Stimulated activated effector memory CD8-positive, alpha-beta T cell treated with anti-CD3 and anti-CD28 coated beads, Interleukin-12 subunit alpha, Interleukin-12 subunit beta, amount 100 ng/mL, for 72 hours (primary cell): Measurements from ENCODE around the gene LITAF.
A peak's percentile ranks its signal among the peaks of the same experiment; 100 is the strongest.
"Not testable (repeated sequence)": the region's sequence is repeated elsewhere in the genome, so short reads cannot be mapped to it uniquely, and the experiment has no call there.

Experiments used
- ATAC-seq: fragments of 150-1000 bp; cut with Tn5 transposase; 2 replicates; pipeline ENCODE4 v1.10.0; 2021
- DNase-seq, 2 donors: peaks; one replicate each; pipeline ENCODE4 v3.0.0; 2021 to 2022; ENCODE audit warnings: low spot score in 2 of 2
- H3K27ac Mint-ChIP-seq: one replicate; pipeline ENCODE4 v1.8.0; 2022; ENCODE audit warnings: mild to moderate bottlenecking, mixed read lengths
- H3K36me3 Mint-ChIP-seq: one replicate; pipeline ENCODE4 v1.8.0; 2022; ENCODE audit warnings: mild to moderate bottlenecking, mixed read lengths
- H3K4me1 Mint-ChIP-seq: one replicate; pipeline ENCODE4 v1.8.0; 2022; ENCODE audit warnings: mixed read lengths
- H3K4me3 Mint-ChIP-seq: one replicate; pipeline ENCODE4 v1.8.0; 2022; ENCODE audit warnings: mild to moderate bottlenecking, mixed read lengths
- H3K9me3 Mint-ChIP-seq: one replicate; pipeline ENCODE4 v1.8.0; 2022; ENCODE audit warnings: mixed read lengths

The LITAF gene

DNA sequence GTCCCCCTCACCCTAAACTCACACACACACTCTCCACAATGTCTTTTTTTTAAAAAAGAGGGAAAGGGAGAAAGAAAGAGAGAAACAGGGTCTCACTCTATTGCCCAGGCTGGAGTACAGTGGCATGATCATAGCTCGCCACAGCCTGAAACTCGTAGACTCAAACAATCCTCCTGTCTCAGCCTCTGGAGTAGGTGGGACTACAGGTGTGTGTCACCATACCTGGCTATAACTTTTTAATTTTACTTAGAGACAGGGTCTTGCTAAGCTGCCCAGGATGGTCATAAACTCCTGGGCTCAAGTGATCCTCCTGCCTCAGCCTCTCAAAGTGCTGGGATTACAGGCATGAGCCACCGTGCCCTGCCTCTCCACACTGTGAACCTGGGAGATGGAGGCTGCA, 24.9 kb downstream of the LITAF start:
- H3K36me3 Mint-ChIP-seq = peaks cover 93% of the 10 kb centered on the region
- H3K4me1 Mint-ChIP-seq = peaks cover 82% of the 10 kb centered on the region
- peak overlapping the region; percentile 71 for H3K4me3 Mint-ChIP-seq
- no peaks in the 10 kb centered on the region for H3K9me3 Mint-ChIP-seq
- DNase-seq (no peak), ATAC-seq (no peak)
- peak overlapping the region; percentile 90 for H3K27ac Mint-ChIP-seq

DNA sequence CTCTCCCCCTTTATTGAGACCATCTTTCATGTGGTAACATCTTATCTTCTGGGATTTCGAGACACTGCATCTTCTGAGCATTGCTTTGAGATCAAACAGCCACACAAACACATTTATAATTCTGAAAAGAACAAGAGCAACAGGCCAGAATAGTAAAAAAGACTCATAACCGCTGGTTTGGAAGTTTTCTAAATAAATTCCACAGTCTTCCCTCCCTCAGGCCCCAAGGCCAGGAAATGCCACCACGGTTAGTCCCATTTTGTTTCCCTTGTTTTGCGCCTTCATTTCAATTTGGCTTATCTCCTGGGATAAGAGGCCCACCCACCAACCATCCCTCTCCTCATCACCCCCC, 25.3 kb downstream of the LITAF start:
- Mint-ChIP-seq H3K4me1 (peaks cover 82% of the 10 kb centered on the region), H3K36me3 (peaks cover 93% of the 10 kb centered on the region), H3K4me3 (peak overlapping the region; percentile 71), H3K27ac (peak overlapping the region; percentile 90), H3K9me3 (no peaks in the 10 kb centered on the region)
- DNase-seq = no peak
- ATAC-seq = no peak

DNA sequence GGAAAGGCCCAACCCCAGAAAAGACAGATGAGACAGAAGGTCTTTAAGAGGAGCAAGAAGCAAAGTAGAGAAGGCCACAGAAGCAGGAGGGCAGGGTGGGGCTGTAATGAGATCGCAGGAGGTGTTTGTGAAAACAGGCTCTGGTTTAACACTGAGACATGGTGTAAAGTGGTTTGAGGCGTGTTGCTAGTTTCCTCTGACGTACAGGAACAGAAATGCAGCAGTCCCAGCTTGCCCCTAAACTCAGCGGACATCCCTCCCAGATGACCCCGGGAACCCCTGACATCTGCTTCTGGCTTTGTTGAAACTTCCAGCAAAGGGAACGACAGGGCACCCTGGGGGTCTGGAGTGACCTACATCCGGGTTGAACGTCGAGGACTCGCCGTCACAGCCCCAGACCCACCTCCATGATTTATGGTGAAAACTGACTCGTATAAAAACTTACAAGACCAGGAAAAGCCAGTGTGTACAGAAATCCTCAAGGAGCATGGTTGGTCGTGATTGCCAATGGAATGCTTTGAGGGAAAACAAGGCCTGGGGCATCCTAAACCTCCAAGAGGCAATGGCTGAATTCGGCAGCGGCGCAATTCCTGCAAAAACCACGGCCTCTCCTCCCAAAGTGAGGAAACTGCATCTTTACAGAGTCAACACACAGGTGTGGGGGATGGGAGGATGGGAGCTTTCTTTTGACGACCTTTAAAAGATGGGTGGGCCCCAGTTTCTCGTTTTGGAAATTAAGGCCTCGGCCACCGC, 25.8 kb downstream of the LITAF start:
- Mint-ChIP-seq H3K9me3 (no peaks in the 10 kb centered on the region), H3K4me1 (peaks cover 82% of the 10 kb centered on the region), H3K36me3 (peaks cover 93% of the 10 kb centered on the region), H3K4me3 (peak overlapping the region; percentile 71), H3K27ac (peak overlapping the region; percentile 90)
- DNase-seq (peak; percentile 40 to 79), ATAC-seq (peak; percentile 98)

DNA sequence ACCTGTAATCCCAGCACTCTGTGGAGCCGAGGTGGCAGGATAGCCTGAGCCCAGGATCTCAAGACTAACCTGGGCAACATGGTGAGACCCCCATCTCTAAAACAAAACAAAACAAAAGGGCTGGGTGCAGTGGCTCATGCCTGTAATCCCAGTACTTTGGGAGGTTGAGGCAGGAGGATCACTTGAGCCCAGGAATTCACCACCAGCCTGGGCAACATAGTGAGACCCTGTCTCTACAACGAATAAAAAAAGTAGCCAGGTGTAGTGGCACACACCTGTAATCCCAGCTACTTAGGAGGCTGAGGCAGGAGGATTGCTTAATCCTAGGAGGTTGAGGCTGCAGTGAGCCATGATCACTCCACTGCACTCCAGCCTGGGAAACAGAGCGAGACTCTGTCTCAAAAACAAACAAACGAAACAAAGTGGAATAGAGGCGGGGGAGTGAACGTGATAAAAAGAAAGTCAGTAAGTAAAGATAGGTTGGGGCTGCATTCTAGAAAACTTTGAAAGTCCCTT, 28.4 kb downstream of the LITAF start:
- Mint-ChIP-seq H3K4me1 (peaks cover 66% of the 10 kb centered on the region), H3K4me3 (peak overlapping the region; percentile 49), H3K36me3 (peaks cover 94% of the 10 kb centered on the region), H3K27ac (peak overlapping the region; percentile 81)
- not testable (repeated sequence) for ATAC-seq, DNase-seq, H3K9me3 Mint-ChIP-seq

DNA sequence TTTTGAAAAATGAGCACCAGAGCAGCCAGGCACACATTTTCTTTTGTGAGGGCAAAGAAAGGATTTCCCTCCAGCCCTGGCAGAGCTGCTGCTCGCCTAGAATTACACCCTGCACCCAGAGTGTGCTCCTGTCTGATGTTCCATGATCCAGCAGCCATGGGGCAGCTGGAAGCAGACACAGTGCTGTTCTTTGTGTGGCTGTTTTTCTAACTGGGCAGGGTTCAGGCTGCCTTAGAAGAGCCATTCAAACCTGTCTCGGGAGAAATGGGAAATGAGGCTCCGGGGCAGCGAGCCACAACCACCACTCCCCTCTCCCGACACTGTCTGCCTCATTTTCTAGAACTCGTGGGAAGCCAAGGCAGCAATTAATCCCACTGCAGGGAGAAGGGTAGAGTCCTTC, 28.9 kb downstream of the LITAF start:
- H3K9me3 Mint-ChIP-seq = no peaks in the 10 kb centered on the region
- H3K4me3 Mint-ChIP-seq = peak overlapping the region; percentile 49
- peak overlapping the region; percentile 81 for H3K27ac Mint-ChIP-seq
- no peak for DNase-seq
- H3K4me1 Mint-ChIP-seq = peaks cover 64% of the 10 kb centered on the region
- ATAC-seq = no peak
- peaks cover 96% of the 10 kb centered on the region for H3K36me3 Mint-ChIP-seq

DNA sequence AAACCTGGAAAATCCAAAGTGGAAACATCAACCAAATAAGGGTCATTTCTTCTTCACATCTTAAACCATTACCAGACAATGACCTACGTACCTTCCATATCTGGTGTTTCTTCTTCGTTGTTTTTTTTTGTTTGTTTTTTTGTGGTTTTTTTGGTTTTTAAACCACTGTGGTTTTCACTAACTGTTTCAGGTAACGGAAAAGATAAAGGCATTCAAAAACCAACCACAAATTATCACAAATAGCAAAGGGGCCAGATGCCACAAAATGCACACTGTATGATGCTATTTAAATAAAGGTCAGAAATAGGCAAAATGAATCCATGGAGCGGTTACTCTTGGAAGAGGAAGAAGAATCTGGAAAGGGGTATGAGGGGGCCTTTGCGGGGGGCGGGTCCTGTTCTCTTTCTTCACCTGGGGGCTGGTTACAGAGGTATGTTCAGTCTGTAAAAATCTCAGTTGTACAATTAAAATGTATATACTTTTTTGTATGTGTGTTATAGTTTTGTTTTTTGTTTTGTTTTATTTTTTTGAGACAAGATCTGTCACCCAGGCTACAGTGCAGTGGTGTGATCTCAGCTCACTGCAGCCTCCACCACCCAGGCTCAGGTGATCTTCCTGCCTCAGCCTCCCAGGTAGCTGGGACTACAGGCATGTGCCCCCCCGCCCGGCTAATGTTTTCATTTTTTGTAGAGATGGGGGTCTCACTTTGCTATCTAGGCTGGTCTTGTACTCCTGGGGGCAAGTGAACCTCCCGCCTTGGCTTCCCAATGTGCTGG, 29.6 kb downstream of the LITAF start:
- H3K27ac Mint-ChIP-seq = peak overlapping the region; percentile 81
- ATAC-seq (no peak), DNase-seq (no peak)
- H3K9me3 Mint-ChIP-seq = no peaks in the 10 kb centered on the region
- peaks cover 98% of the 10 kb centered on the region for H3K36me3 Mint-ChIP-seq
- peak overlapping the region; percentile 49 for H3K4me3 Mint-ChIP-seq
- peaks cover 63% of the 10 kb centered on the region for H3K4me1 Mint-ChIP-seq

DNA sequence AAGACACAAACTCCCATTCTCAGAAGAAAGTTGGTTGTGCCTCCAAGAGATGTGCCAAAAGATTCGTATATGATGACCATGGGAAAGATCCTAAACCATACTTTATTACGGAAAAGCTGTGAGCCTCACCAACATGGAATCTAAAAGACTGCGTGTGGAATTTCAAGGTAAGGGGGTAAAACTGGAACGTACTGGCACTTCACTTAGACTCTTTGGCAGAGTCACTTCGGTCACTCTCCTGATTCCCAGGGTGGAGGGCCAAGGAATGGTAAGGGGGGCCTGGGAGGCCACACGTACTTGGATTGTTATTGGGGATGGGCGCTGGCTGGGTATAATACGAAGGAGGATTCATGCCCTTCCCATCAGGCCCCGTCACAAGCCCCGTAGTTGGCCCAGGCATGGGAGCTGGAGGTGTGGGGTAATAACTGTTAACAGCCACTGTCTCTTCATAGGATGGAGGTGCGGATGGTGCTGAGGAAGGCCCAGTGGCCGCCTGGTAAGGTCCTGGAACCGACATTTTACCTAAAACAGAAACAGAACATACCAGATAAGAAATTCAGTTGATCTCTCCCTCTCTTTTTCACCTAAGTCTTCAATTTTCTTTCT, 30.4 kb downstream of the LITAF start:
- ATAC-seq = no peak
- H3K36me3 Mint-ChIP-seq = peaks cover 98% of the 10 kb centered on the region
- H3K9me3 Mint-ChIP-seq = no peaks in the 10 kb centered on the region
- H3K27ac Mint-ChIP-seq = peak overlapping the region; percentile 81
- H3K4me3 Mint-ChIP-seq = no peak overlapping the region
- H3K4me1 Mint-ChIP-seq = peaks cover 55% of the 10 kb centered on the region
- no peak for DNase-seq

DNA sequence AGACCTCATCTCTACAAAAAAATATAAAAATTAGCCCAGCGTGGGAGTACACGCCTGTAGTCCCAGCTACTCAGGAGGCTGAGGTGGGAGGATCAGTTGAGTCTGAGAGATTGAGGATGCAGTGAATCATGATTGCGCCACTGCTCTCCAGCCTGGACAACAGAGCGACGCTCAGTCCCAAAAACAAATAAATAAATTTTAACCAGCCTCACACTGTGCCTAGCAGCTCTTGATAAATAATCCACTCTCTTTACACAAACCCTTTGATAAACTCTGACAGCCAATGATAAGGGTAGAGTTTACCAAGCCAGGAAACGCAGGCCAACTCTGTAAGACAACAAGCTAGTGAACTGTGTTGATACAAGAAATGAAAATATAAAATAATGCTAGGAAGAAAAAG, 32.7 kb downstream of the LITAF start:
- DNase-seq (no peak), ATAC-seq (no peak)
- Mint-ChIP-seq H3K36me3 (peaks cover 100% of the 10 kb centered on the region), H3K4me1 (peaks cover 40% of the 10 kb centered on the region), H3K27ac (no peak overlapping the region), H3K9me3 (no peaks in the 10 kb centered on the region), H3K4me3 (no peak overlapping the region)

DNA sequence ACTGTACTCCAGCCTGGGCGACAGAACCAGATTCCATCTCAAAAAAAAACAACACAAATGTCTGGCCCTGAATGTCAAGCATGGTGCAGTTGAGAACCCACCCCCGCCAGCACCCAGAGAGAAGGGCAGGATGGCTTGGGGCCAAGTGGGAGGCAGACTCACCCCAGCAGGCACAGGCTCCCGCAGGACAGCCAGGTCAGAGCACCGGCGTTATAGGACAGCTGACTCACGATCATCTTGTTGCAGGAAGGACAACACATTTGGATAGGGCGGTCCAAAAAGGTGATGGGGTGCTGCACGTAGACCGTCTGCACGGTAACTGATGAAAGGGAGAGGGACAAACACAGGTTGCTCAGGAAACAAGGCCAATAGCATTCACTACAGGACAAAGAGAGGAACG, 33.3 kb downstream of the LITAF start:
- Mint-ChIP-seq H3K9me3 (no peaks in the 10 kb centered on the region), H3K27ac (no peak overlapping the region), H3K4me1 (peaks cover 33% of the 10 kb centered on the region), H3K36me3 (peaks cover 100% of the 10 kb centered on the region), H3K4me3 (no peak overlapping the region)
- DNase-seq (no peak), ATAC-seq (no peak)

DNA sequence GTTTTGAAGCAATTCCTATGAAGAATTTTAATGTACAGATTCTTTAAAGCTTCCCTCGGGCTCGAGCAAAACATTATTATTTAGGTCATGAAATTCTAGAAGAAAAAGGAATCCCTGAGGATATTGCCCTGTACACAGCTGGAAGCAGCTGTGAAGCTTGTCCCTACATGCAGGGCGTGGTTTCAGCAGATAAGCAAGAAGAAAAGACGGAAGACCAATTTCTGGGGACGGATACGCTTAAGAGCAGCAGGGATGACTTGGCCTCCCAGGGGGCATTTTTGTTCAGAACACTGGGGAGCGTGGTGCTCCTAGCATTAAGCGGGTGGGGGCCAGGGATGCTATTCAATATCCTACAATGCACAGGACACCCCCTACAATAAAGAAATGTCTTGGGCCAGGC, 34.3 kb downstream of the LITAF start:
- Mint-ChIP-seq H3K9me3 (no peaks in the 10 kb centered on the region), H3K36me3 (peaks cover 100% of the 10 kb centered on the region), H3K4me3 (no peak overlapping the region), H3K4me1 (peaks cover 24% of the 10 kb centered on the region), H3K27ac (peak overlapping the region; percentile 58)
- ATAC-seq = no peak
- DNase-seq = no peak

DNA sequence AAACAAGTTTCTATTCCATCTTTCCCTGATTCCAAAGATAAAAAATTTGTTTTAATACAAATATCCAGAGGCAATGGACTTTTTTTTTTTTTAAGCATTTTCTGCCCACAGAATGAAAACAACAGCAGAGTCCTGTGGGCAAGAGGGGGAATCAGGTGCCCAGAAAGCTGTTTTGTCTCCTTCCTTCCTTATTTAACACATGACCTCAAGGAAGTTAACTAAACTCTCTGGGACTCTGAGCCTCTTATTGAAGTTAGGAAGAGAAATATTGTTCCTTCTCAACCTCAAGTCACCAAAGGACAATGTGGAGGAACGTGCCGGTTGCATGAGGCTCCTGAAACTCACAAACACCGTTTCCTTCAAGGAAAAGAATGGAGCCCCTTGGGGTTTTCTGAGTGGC, 34.9 kb downstream of the LITAF start:
- ATAC-seq = no peak
- Mint-ChIP-seq H3K9me3 (no peaks in the 10 kb centered on the region), H3K4me1 (peaks cover 18% of the 10 kb centered on the region), H3K27ac (peak overlapping the region; percentile 58), H3K4me3 (no peak overlapping the region), H3K36me3 (peaks cover 100% of the 10 kb centered on the region)
- DNase-seq = no peak

DNA sequence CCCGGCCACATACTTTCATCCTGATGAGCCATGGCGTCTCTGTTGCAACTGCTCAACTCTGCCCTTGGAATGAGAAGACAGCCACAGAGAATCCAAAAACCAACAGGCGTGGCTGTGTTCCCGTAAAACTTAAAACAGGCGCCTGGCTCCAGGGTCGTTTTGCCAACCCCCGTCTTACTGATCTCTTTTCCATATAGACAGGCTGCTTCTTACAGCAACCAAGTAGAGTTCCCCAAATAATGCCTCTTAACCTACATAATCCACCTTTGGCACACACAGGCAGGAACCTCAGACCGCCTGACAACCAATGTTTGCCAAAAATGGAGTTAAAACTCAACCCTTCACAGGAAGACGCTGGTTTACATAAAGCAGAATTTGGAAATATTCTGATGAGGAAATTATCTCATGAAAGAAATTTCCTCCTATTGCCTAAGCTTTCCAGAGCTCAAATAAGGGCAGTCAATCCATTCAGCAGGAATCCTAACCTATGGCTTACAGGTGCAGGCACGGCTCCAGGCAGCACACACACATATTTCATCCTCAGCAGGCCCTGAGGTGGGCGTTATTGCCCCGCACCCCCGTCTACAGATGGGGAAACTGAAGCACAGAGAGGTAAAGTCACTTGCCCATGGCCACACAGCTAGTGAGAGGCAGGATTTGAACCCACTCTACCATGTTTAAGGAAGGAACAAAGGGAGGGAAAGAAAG, 35.8 kb downstream of the LITAF start:
- DNase-seq (no peak), ATAC-seq (no peak)
- Mint-ChIP-seq H3K27ac (peak overlapping the region; percentile 1), H3K4me3 (no peak overlapping the region), H3K4me1 (peaks cover 9% of the 10 kb centered on the region), H3K36me3 (peaks cover 100% of the 10 kb centered on the region), H3K9me3 (no peaks in the 10 kb centered on the region)

DNA sequence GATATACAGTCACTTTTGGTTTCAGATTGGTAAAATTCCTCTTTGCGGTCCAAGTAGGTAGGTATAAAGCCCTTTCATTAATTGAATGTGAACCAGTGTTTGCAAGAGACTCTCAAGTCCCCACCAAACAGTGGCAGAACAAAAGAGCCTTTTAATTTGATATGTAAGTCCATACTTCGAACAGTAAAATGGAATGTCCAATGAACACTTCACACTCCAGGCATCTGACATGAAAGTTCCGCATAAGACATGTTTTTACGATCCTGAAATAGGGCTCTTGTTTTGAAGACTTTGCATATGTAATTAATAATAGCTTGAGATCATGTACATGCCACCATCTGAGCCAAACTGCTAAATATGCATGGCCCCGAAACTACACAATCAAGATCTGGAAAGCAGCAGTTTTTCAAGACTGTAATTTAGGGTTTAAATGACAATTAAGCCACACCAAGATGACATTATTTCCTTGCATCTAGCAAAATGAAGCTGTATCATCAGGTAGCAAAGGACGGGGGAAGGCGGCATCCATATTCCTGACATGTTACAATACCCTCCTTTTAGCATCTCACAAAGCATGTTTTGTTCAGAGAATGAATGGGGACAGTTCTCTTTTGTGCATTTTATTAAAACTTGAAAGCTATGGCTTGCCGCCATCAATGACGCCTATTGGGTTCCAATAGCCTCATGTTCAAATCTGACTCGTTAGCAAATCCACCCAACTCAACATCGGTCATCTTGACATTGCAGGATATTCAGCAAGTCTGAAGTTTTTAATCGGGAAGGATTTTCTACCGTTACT, 39.4 kb downstream of the LITAF start:
- Mint-ChIP-seq H3K4me1 (peaks cover 18% of the 10 kb centered on the region), H3K36me3 (peaks cover 86% of the 10 kb centered on the region), H3K4me3 (no peak overlapping the region), H3K9me3 (no peaks in the 10 kb centered on the region), H3K27ac (no peak overlapping the region)
- ATAC-seq (no peak), DNase-seq (no peak)

DNA sequence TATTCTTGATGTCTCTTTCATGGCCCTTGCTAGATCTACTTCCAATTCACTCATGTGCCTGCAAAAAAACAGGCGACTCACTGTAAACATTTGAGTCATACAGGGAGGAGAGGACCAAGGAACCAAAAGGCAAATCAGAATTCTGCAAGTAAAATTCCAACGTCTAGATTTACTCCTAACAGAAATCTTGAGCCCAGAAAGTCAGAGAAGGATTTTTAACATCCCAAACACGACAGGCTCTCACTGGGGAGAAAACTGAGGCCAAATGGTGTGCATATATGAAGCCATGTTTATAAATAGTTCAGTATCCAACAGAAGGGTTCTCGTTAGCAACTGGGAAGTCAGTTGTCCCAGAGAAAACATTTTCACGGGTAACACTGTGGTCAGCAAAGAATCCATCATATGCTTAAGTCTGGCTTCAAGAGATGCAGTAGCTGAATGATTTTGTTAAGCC, 40.1 kb downstream of the LITAF start:
- Mint-ChIP-seq H3K27ac (no peak overlapping the region), H3K9me3 (no peaks in the 10 kb centered on the region), H3K36me3 (peaks cover 84% of the 10 kb centered on the region), H3K4me1 (peaks cover 16% of the 10 kb centered on the region), H3K4me3 (no peak overlapping the region)
- ATAC-seq (no peak), DNase-seq (no peak)
